K562 (cell line): ENCODE results near the gene SLC52A1. TPM values are rescaled to one million over a fixed set of nuclear protein-coding genes. Genes with fewer than 3 reads are reported as not detected.
A peak's percentile ranks its signal among the peaks of the same experiment; 100 is the strongest.

Experiments
- ATF3 ChIP-seq, 2 experiments: fragments of 450-650 bp in 1 of 2; sonication (generic) in 1 of 2; formaldehyde crosslinking in 1 of 2; IDR thresholded peaks in 1 of 2; conservative IDR thresholded peaks in 1 of 2; 2 replicates each; pipeline versions ENCODE4 v1.6.1 to v1.8.1; 2016 to 2023; ENCODE audit warnings: mild to moderate bottlenecking in 2 of 2, moderate library complexity in 2 of 2, inconsistent platforms in 1 of 2, missing genetic modification reagents in 1 of 2
- BHLHE40 ChIP-seq: IDR thresholded peaks from 2 replicates; pipeline ENCODE4 v1.6.1; 2011; ENCODE audit warnings: low read length, improper control_type of control experiment
- BRD9 ChIP-seq: fragments of 450-650 bp; IDR thresholded peaks from 2 replicates; pipeline ENCODE4 v1.6.1; 2018; ENCODE audit warnings: low read depth; ENCODE audit not compliant: partially characterized antibody
- C11orf30 ChIP-seq: fragments of 450-650 bp; IDR thresholded peaks from 2 replicates; pipeline ENCODE4 v1.6.1; 2016; ENCODE audit warnings: low read depth, mild to moderate bottlenecking
- FOXO4 ChIP-seq: fragments of 450-650 bp; formaldehyde crosslinking; IDR thresholded peaks from 2 replicates; pipeline ENCODE4 v1.4.0; 2020; ENCODE audit warnings: mild to moderate bottlenecking, moderate library complexity
- KHSRP ChIP-seq: fragments of 450-650 bp; IDR thresholded peaks from 2 replicates; pipeline ENCODE4 v1.6.1; 2017
- KLF13 ChIP-seq: fragments of 450-650 bp; IDR thresholded peaks from 2 replicates; pipeline ENCODE4 v1.6.1; 2016; ENCODE audit warnings: missing genetic modification characterization, low read depth, mild to moderate bottlenecking, missing compliant biosample characterization, moderate library complexity, borderline replicate concordance
- RBM25 ChIP-seq: fragments of 200-400 bp; formaldehyde crosslinking; IDR thresholded peaks from 2 replicates; pipeline ENCODE4 v1.6.1; 2018; ENCODE audit warnings: low read length, low read depth, moderate library complexity; ENCODE audit not compliant: severe bottlenecking
- ZNF239 ChIP-seq: fragments of 250-450 bp; sonication (Bioruptor Pico); IDR thresholded peaks from 2 replicates; pipeline ENCODE4 v1.4.0; 2020; ENCODE audit warnings: mild to moderate bottlenecking
- ZNF384 ChIP-seq: IDR thresholded peaks from 2 replicates; pipeline ENCODE4 v1.6.1; 2012; ENCODE audit warnings: low read depth, low read length, improper control_type of control experiment
- polyA plus RNA-seq, 8 experiments: library from polyadenylated mRNA; depleted of rRNA in 4 of 8; stranded (reverse) in 5 of 8; unstranded in 3 of 8; fragments of >200 nt; fragmentation: Nextera tagmentation in 2 of 8; fragmentation: Illumina TruSeq in 1 of 8; extraction: Ambion mirVana in 2 of 8; extraction: Trizol in 1 of 8; gene quantifications; 2 replicates each; pipeline versions ENCODE4 v1.2.1 to v1.2.3, GENCODE V29; 2011 to 2014; ENCODE audit warnings: inconsistent platforms in 1 of 8, missing spikeins in 1 of 8
- total RNA-seq, 7 experiments: library from RNA; depleted of rRNA in 6 of 7; stranded (reverse); fragments of >200 nt in 6 of 7; fragmentation: Illumina TruSeq in 2 of 7; extraction: Trizol in 2 of 7; gene quantifications; 2 replicates each; pipeline versions ENCODE4 v1.2.1 to v1.2.3, GENCODE V29; 2011 to 2021; ENCODE audit warnings: low replicate concordance in 1 of 7
- TF ChIP-seq, protein P1 (sequence below): sonication (generic); IDR thresholded peaks from 2 replicates; pipeline ENCODE4 v1.6.1; 2016

Gene SLC52A1
- total and polyA plus RNA-seq, 9 of the 15 experiments (the other 6 are each of a cell fraction or from before 2014, with no cell fraction given) = 0.04 TPM; not detected in 8

DNA sequence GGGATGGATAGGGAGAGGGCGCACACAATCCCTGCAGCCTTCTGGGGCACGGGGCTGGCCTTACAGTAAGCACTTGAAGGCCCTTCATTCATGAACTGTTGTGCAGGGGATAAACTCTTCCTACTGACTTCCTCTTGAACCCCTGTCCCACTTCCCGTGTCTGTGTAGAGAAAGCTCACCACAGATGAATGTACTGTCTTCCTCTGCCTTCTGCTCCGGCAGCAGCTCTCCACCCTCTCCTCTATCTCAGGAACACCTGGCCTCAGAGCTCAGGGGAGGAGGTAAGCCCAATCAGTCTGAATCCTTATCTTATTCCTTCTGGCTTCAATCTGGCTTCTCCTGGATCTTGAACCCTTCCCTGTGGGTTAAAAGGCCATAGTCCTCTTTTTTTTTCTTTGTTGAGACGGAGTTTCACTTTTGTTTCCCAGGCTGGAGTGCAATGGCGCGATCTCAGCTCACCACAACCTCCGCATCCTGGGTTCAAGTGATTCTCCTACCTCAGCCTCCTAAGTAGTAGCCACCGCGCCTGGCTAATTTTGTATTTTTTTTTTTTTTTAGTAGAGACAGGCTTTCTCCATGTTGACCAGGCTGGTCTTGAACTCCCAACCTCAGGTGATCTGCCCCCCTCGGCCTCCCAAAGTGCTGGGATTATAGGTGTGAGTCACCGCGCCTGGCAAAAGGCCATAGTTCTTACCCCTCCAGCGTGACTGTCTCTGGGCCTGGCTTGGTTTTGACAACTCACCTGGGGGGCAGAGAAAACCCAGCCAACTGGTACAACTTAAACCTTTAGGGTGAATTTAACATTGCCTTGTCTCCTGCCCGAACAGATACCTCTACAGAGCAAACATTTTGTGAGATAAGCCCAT is 7.2 kb upstream of the SLC52A1 start (continued):
- no peak for TF ChIP-seq FOXO4 (CRISPR knock-in tag)
- TF ChIP-seq, protein P1, sequence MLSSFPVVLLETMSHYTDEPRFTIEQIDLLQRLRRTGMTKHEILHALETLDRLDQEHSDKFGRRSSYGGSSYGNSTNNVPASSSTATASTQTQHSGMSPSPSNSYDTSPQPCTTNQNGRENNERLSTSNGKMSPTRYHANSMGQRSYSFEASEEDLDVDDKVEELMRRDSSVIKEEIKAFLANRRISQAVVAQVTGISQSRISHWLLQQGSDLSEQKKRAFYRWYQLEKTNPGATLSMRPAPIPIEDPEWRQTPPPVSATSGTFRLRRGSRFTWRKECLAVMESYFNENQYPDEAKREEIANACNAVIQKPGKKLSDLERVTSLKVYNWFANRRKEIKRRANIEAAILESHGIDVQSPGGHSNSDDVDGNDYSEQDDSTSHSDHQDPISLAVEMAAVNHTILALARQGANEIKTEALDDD = no peak
- TF ChIP-seq ATF3 (IDR thresholded peaks at IDR 0.05) = peak; percentile 40; the same call in 1 of the 2 replicates
- no peak for TF ChIP-seq ATF3 (CRISPR knock-in tag; conservative IDR thresholded peaks at IDR 0.05)
- TF ChIP-seq KHSRP = no peak
- TF ChIP-seq BHLHE40 = no peak
- peak; percentile 38 for TF ChIP-seq ZNF384
- no peak for TF ChIP-seq C11orf30
- TF ChIP-seq RBM25 = no peak
- no peak for TF ChIP-seq ZNF239 (CRISPR knock-in tag)
- TF ChIP-seq BRD9 = no peak
- no peak for TF ChIP-seq KLF13 (tag)
